ENCODE measurements around the gene SLC25A26. TPM values are rescaled to one million over a fixed set of nuclear protein-coding genes. Genes with fewer than 3 reads are reported as not detected.

Gene SLC25A26
- polyA plus RNA-seq, 1 donor (not counting 4 experiments of a cell fraction or from before 2014, with no cell fraction given), result 25.2 TPM

GRCh38 chr3:66377800-66378199 lies 157.0 kb downstream of the SLC25A26 start:
- dilution Hi-C loops (cut with MboI; ENCODE audit: extremely low pct_ligation_motif_present, low sequenced_read_pairs), result no loop called here
- no peaks in the 10 kb centered on the region for H4K20me1 ChIP-seq (ENCODE audit: control insufficient read depth, extremely low read depth, insufficient read depth, low read length)
- no peak overlapping the region for H3K9ac ChIP-seq (ENCODE audit: control insufficient read depth, extremely low read depth, insufficient read depth, low read length)
- H3K9me3 ChIP-seq (ENCODE audit: control insufficient read depth, low read depth, low read length), result no peaks in the 10 kb centered on the region
- H3K4me2 ChIP-seq (ENCODE audit: control insufficient read depth, extremely low read depth, insufficient read depth, low read depth, low read length), result no peak overlapping the region
- H3K27me3 ChIP-seq (ENCODE audit: control insufficient read depth, extremely low read depth, insufficient read depth, low read length), result no peaks in the 10 kb centered on the region
- TF ChIP-seq CTCF (optimal IDR thresholded peaks at IDR 0.05 in 1 of 3, IDR thresholded peaks at IDR 0.05 in 1 of 3, conservative IDR thresholded peaks at IDR 0.05 in 1 of 3; ENCODE audit: extremely low read depth in 1 of 3, insufficient read depth in 2 of 3, low read length in 3 of 3), result no peak
- no peak for TF ChIP-seq EZH2 (IDR thresholded peaks at IDR 0.05; ENCODE audit: low read length)
- no peaks in the 10 kb centered on the region for H3K79me2 ChIP-seq (ENCODE audit: control insufficient read depth, insufficient read depth, low read length)
- FAIRE-seq (no peak), DNase-seq (ENCODE audit: low read depth, low spot score) (no peak)
- H3K27ac ChIP-seq (ENCODE audit: control insufficient read depth, insufficient read depth, low read length), result no peak overlapping the region
- peaks cover 12 to 34% of the 10 kb centered on the region in 2 experiments for H3K36me3 ChIP-seq (ENCODE audit: control insufficient read depth in 2 of 2, extremely low read depth in 1 of 2, insufficient read depth in 2 of 2, low read length in 2 of 2)
- no peaks in the 10 kb centered on the region for H3K4me1 ChIP-seq (ENCODE audit: control insufficient read depth, extremely low read depth, insufficient read depth, low read length)
- H3K4me3 ChIP-seq (ENCODE audit: control insufficient read depth in 2 of 3, extremely low read depth in 1 of 3, insufficient read depth in 2 of 3, low read depth in 1 of 3, low read length in 3 of 3), result no peak overlapping the region
- no peak overlapping the region for H2AFZ ChIP-seq (ENCODE audit: control insufficient read depth, low read length)
- no peaks in the 10 kb centered on the region for H3K9me1 ChIP-seq (ENCODE audit: control insufficient read depth, extremely low read depth, insufficient read depth, low read length)

- DNase-seq (ENCODE audit: low read depth, low spot score) (no peak), FAIRE-seq (no peak)
- Histone ChIP-seq H2AFZ (ENCODE audit: control insufficient read depth, low read length) (no peak overlapping the region), H4K20me1 (ENCODE audit: control insufficient read depth, extremely low read depth, insufficient read depth, low read length) (no peaks in the 10 kb centered on the region), H3K9me3 (ENCODE audit: control insufficient read depth, low read depth, low read length) (no peaks in the 10 kb centered on the region), H3K27me3 (ENCODE audit: control insufficient read depth, extremely low read depth, insufficient read depth, low read length) (no peaks in the 10 kb centered on the region), H3K27ac (ENCODE audit: control insufficient read depth, insufficient read depth, low read length) (no peak overlapping the region), H3K9me1 (ENCODE audit: control insufficient read depth, extremely low read depth, insufficient read depth, low read length) (no peaks in the 10 kb centered on the region), H3K36me3 (ENCODE audit: control insufficient read depth in 2 of 2, extremely low read depth in 1 of 2, insufficient read depth in 2 of 2, low read length in 2 of 2) (peaks cover 16 to 34% of the 10 kb centered on the region in 2 experiments), H3K9ac (ENCODE audit: control insufficient read depth, extremely low read depth, insufficient read depth, low read length) (no peak overlapping the region), H3K79me2 (ENCODE audit: control insufficient read depth, insufficient read depth, low read length) (no peaks in the 10 kb centered on the region), H3K4me1 (ENCODE audit: control insufficient read depth, extremely low read depth, insufficient read depth, low read length) (no peaks in the 10 kb centered on the region), H3K4me2 (ENCODE audit: control insufficient read depth, extremely low read depth, insufficient read depth, low read depth, low read length) (no peak overlapping the region), H3K4me3 (ENCODE audit: control insufficient read depth in 2 of 3, extremely low read depth in 1 of 3, insufficient read depth in 2 of 3, low read depth in 1 of 3, low read length in 3 of 3) (no peak overlapping the region)
- TF ChIP-seq EZH2 (IDR thresholded peaks at IDR 0.05; ENCODE audit: low read length) (no peak), CTCF (optimal IDR thresholded peaks at IDR 0.05 in 1 of 3, IDR thresholded peaks at IDR 0.05 in 1 of 3, conservative IDR thresholded peaks at IDR 0.05 in 1 of 3; ENCODE audit: extremely low read depth in 1 of 3, insufficient read depth in 2 of 3, low read length in 3 of 3) (peak; percentile 53 to 66 (median 57))
- dilution Hi-C loops (cut with MboI; ENCODE audit: extremely low pct_ligation_motif_present, low sequenced_read_pairs), result no loop called here
Observed at GRCh38 chr3:66378256-66378655, 157.5 kb downstream of the SLC25A26 start.
